A673 (cell line): Measurements from ENCODE around the gene PVALEF.

Experiments used
- CTCF ChIP-seq: fragments of 300-800, 200-600 bp; sonication (generic); conservative IDR thresholded peaks from 2 replicates; pipeline ENCODE4 v1.5.1; 2017; ENCODE audit warnings: low read depth, mild to moderate bottlenecking, antibody characterized with exemption, low read length, moderate library complexity, mixed read lengths
- EZH2 ChIP-seq: fragments of 200-600 bp; sonication (generic); IDR thresholded peaks from 2 replicates; pipeline ENCODE4 v1.6.1; 2017; ENCODE audit warnings: borderline replicate concordance, low read depth, mild to moderate bottlenecking, mixed read lengths, antibody characterized with exemption, low read length; ENCODE audit not compliant: poor library complexity, severe bottlenecking

- no peak for TF ChIP-seq EZH2
- no peak for TF ChIP-seq CTCF
These were observed 45.2 kb upstream of the PVALEF start for GRCh38 chr17:81120149-81120484.
